HS-27A (cell line): ENCODE data around the gene CFAP300.

Experiments
- DNase-seq: peaks from one replicate; pipeline ENCODE4 v3.0.0-alpha.2; 2012; ENCODE audit warnings: low read depth, missing footprints

CFAP300 gene

GRCh38 chr11:102047305-102047924 is at the start of gene CFAP300:
Gene CFAP300, plus strand, starts transcription at chr11:102047437. Its CDS starts 34 bp downstream, at chr11:102047471.
- peak; percentile 56 for DNase-seq

GRCh38 chr11:102001657-102002338 is 45.4 kb upstream of the CFAP300 start:
- DNase-seq: no peak

GRCh38 chr11:102004220-102004619 is 43.0 kb upstream of the CFAP300 start:
- DNase-seq: no peak

GRCh38 chr11:102005306-102005705 is 41.9 kb upstream of the CFAP300 start:
- DNase-seq: no peak

- DNase-seq: no peak
Observed at GRCh38 chr11:102006835-102007566, 40.2 kb upstream of the CFAP300 start.

GRCh38 chr11:102007567-102008437 is 39.4 kb upstream of the CFAP300 start:
- no peak for DNase-seq

- peak; percentile 85 for DNase-seq
Observed at GRCh38 chr11:102010776-102011494, 36.3 kb upstream of the CFAP300 start.

- DNase-seq: no peak
Observed at GRCh38 chr11:102012946-102013345, 34.3 kb upstream of the CFAP300 start.

- DNase-seq: no peak
Observed at GRCh38 chr11:102014756-102015155, 32.5 kb upstream of the CFAP300 start.

GRCh38 chr11:102017026-102017425 is 30.2 kb upstream of the CFAP300 start:
- no peak for DNase-seq

- no peak for DNase-seq
Observed at GRCh38 chr11:102026217-102026616, 21.0 kb upstream of the CFAP300 start.

GRCh38 chr11:102026959-102027358 is 20.3 kb upstream of the CFAP300 start:
- no peak for DNase-seq

- no peak for DNase-seq
Observed at GRCh38 chr11:102036757-102037156, 10.5 kb upstream of the CFAP300 start.

- no peak for DNase-seq
Observed at GRCh38 chr11:102046841-102047240, 396 bp upstream of the CFAP300 start.

- DNase-seq: no peak
Observed at GRCh38 chr11:102050927-102051575, 3.8 kb downstream of the CFAP300 start.

- DNase-seq: no peak
Observed at GRCh38 chr11:102061276-102061675, 14.0 kb downstream of the CFAP300 start.

- DNase-seq: no peak
Observed at GRCh38 chr11:102062106-102062505, 14.9 kb downstream of the CFAP300 start.

GRCh38 chr11:102064316-102064715 is 17.1 kb downstream of the CFAP300 start:
- DNase-seq: no peak

- no peak for DNase-seq
Observed at GRCh38 chr11:102070766-102071165, 23.5 kb downstream of the CFAP300 start.

- no peak for DNase-seq
Observed at GRCh38 chr11:102071497-102072472, 24.5 kb downstream of the CFAP300 start.
